HEK293T (cell line): Measurements from ENCODE around the gene FOXRED2.

ENCODE experiments used
- CTCF ChIA-PET: fragments of 350-600 bp; formaldehyde crosslinking; extraction: SDS; loops from one replicate; lab custom pipeline; 2021; ENCODE audit warnings: antibody characterized with exemption, inconsistent platforms; lab: Yijun Ruan, JAX
- POLR2A ChIA-PET: fragments of 350-600 bp; formaldehyde crosslinking; extraction: SDS; loops from one replicate; lab custom pipeline; 2020; ENCODE audit warnings: antibody characterized with exemption, inconsistent platforms; lab: Yijun Ruan, JAX
- DNase-seq: peaks from one replicate; pipeline ENCODE4 v3.0.0; 2012; ENCODE audit warnings: mixed read lengths; ENCODE audit errors: extremely low spot score
- ARNT ChIP-seq: fragments of 450-650 bp; IDR thresholded peaks from 2 replicates; pipeline ENCODE4 v1.6.1; 2017; ENCODE audit warnings: mild to moderate bottlenecking
- BHLHE40 ChIP-seq: fragments of 450-650 bp; IDR thresholded peaks from 2 replicates; pipeline ENCODE4 v1.6.1; 2016; ENCODE audit warnings: mild to moderate bottlenecking, moderate library complexity, borderline replicate concordance
- CTBP1 ChIP-seq: fragments of 450-650 bp; IDR thresholded peaks from 2 replicates; pipeline ENCODE4 v1.6.1; 2016; ENCODE audit warnings: borderline replicate concordance
- ELF4 ChIP-seq: fragments of 450-650 bp; IDR thresholded peaks from 2 replicates; pipeline ENCODE4 v1.6.1; 2017; ENCODE audit warnings: antibody characterized with exemption
- FOXA1 ChIP-seq: fragments of 450-650 bp; IDR thresholded peaks from 2 replicates; pipeline ENCODE4 v1.6.1; 2016; ENCODE audit warnings: mild to moderate bottlenecking
- FOXK2 ChIP-seq: fragments of 450-650 bp; IDR thresholded peaks from 2 replicates; pipeline ENCODE4 v1.6.1; 2016; ENCODE audit warnings: mild to moderate bottlenecking
- FOXM1 ChIP-seq: fragments of 450-650 bp; IDR thresholded peaks from 2 replicates; pipeline ENCODE4 v1.6.1; 2017; ENCODE audit warnings: mild to moderate bottlenecking, borderline replicate concordance
- HDGF ChIP-seq: fragments of 450-650 bp; IDR thresholded peaks from 2 replicates; pipeline ENCODE4 v1.6.1; 2017; ENCODE audit warnings: antibody characterized with exemption, borderline replicate concordance
- L3MBTL2 ChIP-seq: fragments of 450-650 bp; conservative IDR thresholded peaks from 2 replicates; pipeline ENCODE4 v1.6.1; 2016; ENCODE audit warnings: mild to moderate bottlenecking
- LEF1 ChIP-seq: fragments of 450-650 bp; IDR thresholded peaks from 2 replicates; pipeline ENCODE4 v1.6.1; 2017; ENCODE audit warnings: mild to moderate bottlenecking, borderline replicate concordance
- NFRKB ChIP-seq: fragments of 450-650 bp; IDR thresholded peaks from 2 replicates; pipeline ENCODE4 v1.6.1; 2016; ENCODE audit warnings: mild to moderate bottlenecking, moderate library complexity
- SP1 ChIP-seq: fragments of 450-650 bp; IDR thresholded peaks from 2 replicates; pipeline ENCODE4 v1.6.1; 2017
- SUZ12 ChIP-seq: fragments of 450-650 bp; IDR thresholded peaks from 2 replicates; pipeline ENCODE4 v1.6.1; 2016; ENCODE audit warnings: mild to moderate bottlenecking
- TARDBP ChIP-seq: fragments of 450-650 bp; IDR thresholded peaks from 2 replicates; pipeline ENCODE4 v1.6.1; 2016
- ZNF384 ChIP-seq: fragments of 450-650 bp; IDR thresholded peaks from 2 replicates; pipeline ENCODE4 v1.6.1; 2016
- TF ChIP-seq, protein P1 (sequence below): fragments of 450-650 bp; IDR thresholded peaks from 2 replicates; pipeline ENCODE4 v1.6.1; 2016

The FOXRED2 gene

DNA sequence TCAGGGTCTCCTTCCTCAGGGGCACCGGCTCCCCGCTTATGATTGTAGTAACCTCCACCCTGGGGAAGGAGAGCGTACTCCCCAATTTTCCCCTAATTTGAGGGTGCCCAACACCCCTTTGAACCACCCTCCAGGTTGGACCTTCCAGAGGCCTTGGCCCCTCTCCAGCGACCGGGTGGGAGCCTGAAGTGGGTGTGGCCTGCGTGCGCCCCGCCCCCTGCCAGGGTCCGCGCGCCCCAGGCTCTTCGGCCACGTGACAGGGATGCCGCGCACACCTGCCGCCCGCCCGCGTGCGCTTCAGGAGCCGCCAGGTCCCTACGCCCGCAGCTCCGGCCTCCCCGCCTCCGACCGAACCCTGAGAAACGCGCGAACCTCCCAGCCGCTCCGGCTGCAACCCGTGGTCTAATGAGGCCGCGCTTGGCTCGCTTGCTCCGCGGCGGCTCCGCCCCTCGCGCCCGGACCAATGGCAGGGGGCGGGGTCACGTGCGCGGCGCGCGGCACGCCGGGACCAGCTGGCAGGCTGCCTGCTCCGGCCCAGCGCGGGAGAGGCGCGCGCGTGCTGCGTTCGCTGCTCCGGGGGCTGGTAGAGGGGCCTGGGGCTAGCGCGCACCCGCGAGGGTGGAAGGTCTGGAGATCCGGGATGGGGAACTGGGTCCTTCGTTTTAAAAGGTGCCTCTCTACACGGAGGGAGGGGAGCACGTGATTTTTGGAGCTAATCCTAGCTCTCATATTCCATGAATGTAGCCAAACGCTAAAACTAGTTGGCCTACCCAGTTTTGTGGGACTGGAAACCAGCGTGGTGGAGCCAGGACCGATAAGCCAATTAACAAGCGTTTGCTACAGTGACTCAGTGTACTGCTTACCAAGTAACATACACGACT lies at the start of gene FOXRED2:
Gene FOXRED2 (minus strand): TSS at position 404 of the 881 bp plus-strand sequence. CDS start 618 bp downstream, outside the sequence.
- peak; percentile 56; the same call in 1 of the 2 replicates for TF ChIP-seq SP1
- TF ChIP-seq FOXK2, result no peak
- TF ChIP-seq L3MBTL2, result peak; percentile 96
- TF ChIP-seq FOXM1, result peak; percentile 85
- TF ChIP-seq HDGF, result no peak
- no peak for TF ChIP-seq CTBP1
- TF ChIP-seq LEF1, result peak; percentile 80
- peak; percentile 81 for TF ChIP-seq ARNT
- TF ChIP-seq NFRKB, result no peak
- TF ChIP-seq, protein P1, sequence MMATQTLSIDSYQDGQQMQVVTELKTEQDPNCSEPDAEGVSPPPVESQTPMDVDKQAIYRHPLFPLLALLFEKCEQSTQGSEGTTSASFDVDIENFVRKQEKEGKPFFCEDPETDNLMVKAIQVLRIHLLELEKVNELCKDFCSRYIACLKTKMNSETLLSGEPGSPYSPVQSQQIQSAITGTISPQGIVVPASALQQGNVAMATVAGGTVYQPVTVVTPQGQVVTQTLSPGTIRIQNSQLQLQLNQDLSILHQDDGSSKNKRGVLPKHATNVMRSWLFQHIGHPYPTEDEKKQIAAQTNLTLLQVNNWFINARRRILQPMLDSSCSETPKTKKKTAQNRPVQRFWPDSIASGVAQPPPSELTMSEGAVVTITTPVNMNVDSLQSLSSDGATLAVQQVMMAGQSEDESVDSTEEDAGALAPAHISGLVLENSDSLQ, result no peak
- DNase-seq, result peak; percentile 99
- ChIA-PET POLR2A (interaction anchor here (0.9 to 2.6 kb wide), 14 partner anchors 9 to 269 kb away, joined by 3 to 30 read pairs (median 4); partner anchors contain the start of genes EIF3D, IFT27 and TXN2), CTCF (no interaction called here)

- no peak for DNase-seq
- TF ChIP-seq TARDBP (no peak), ELF4 (no peak), BHLHE40 (no peak), LEF1 (no peak), HDGF (no peak), SP1 (no peak), NFRKB (no peak), FOXK2 (no peak), FOXA1 (no peak), ZNF384 (no peak), ARNT (no peak)
- TF ChIP-seq, protein P1, result no peak
- CTCF ChIA-PET, result no interaction called here
- POLR2A ChIA-PET, result interaction anchor here (0.7 kb wide), 1 partner anchor 222 kb away, joined by 3 read pairs; the partner anchor contains the start of gene IFT27
Measured at GRCh38 chr22:36554098-36554497, 47.3 kb upstream of the FOXRED2 start.

DNA sequence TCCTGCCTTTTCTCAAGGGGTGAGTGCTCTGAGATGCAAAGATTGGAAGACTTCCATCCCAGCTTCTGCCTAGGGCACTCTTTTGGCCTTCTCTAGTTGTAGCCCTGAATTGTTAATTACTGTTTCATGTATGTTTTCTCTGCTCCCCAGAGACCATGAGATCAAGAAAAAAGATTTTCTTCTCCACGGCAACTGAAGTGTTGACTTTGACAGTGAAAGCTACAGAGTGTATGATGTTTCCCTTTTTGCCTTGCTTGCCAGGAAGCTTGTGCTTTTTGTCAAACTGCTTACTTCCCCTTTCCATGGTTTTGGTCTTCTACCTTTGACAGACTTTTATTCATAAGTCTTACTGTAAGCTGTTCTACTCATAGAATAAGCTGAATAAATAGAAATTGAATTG lies 45.4 kb upstream of the FOXRED2 start:
- ChIA-PET POLR2A (interaction anchor here (1.5 kb wide), 1 partner anchor 224 kb away, joined by 5 read pairs; the partner anchor contains the start of gene IFT27), CTCF (interaction anchor here (1.9 kb wide), 1 partner anchor 304 kb away, joined by 6 read pairs; no protein-coding TSS in a partner anchor)
- no peak for TF ChIP-seq ZNF384
- TF ChIP-seq TARDBP, result no peak
- no peak for TF ChIP-seq NFRKB
- TF ChIP-seq HDGF, result no peak
- TF ChIP-seq CTBP1, result no peak
- TF ChIP-seq SUZ12, result no peak
- no peak for TF ChIP-seq L3MBTL2
- no peak for TF ChIP-seq ARNT
- DNase-seq, result no peak

DNA sequence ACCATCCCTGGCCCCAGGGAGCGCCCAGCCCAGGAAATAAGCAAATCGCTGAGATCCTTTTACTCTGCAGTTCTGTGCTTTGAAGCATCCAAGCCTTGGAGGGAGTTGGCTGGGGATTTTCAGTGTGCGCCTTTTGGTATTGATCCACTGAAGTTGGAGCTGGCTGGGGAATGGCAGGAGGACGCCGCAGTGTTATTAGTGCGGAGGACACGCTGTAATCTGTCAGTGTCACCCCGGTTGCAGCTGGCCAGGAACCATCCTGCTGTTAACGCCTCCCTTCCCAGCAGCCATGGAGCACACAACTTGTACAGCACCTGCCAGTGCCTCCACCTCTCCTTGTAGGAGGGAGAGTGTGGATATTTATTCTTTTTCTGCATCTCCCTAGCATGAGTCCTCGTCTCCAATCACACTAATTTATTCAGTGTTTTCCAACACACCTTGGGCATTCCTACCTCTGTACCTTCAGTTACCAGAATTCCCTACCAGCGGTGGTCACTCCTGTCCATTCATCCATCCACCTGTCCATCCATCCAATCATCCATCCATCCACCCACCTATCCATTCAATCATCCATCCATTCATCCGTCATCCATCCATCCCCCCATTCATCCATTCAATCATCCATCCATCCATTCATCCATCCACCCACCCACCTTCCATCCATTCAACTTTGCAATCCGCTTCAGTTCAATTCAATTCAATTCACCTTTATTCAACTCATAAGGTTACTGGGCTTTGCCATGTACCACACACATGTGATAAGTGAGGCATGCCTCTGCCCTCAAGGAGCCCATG lies 44.1 kb upstream of the FOXRED2 start:
- ChIA-PET POLR2A (interaction anchor here (0.9 kb wide), 1 partner anchor 22 kb away, joined by 4 read pairs; the partner anchor contains the start of gene EIF3D), CTCF (no interaction called here)

DNA sequence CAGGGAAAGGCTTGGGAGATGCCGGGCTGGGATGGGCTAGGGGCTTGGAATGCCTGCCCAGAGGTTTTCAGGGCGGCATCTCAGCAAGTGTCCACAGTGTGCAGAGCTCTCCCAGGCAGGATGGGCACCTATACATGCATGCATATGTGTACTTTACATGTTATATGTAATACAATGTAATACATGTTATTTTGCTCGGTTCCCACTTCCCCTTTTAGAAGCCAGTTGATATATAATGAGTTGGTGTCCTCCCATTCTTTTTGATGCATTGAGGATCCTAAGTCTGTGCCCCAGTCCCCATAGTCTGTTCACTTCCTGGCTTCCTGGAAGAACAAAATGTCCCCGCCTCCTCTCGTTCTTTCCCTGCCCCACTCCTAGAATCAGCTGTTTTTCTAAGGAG lies 42.2 kb upstream of the FOXRED2 start:
- TF ChIP-seq NFRKB, result no peak
- DNase-seq, result no peak
- POLR2A ChIA-PET, result interaction anchor here (1.1 kb wide), 1 partner anchor 227 kb away, joined by 3 read pairs; the partner anchor contains the start of gene IFT27
- CTCF ChIA-PET, result interaction anchor here (0.9 kb wide), 1 partner anchor 307 kb away, joined by 3 read pairs; no protein-coding TSS in a partner anchor

More for the DNA sequence above, 44.1 kb upstream of the FOXRED2 start:
- TF ChIP-seq FOXA1 (no peak), FOXM1 (no peak), SP1 (no peak), LEF1 (no peak), NFRKB (no peak), L3MBTL2 (no peak), ZNF384 (no peak), ELF4 (no peak), SUZ12 (no peak), FOXK2 (no peak), ARNT (no peak), BHLHE40 (no peak), HDGF (no peak)
- TF ChIP-seq, protein P1, result no peak
- no peak for DNase-seq

- ChIA-PET CTCF (interaction anchor here (0.7 to 0.9 kb wide), 2 partner anchors 307 to 313 kb away, joined by 3 read pairs; no protein-coding TSS in a partner anchor), POLR2A (interaction anchor here (1.1 kb wide), 1 partner anchor 228 kb away, joined by 3 read pairs; the partner anchor contains the start of gene IFT27)
- DNase-seq, result no peak
Measured at GRCh38 chr22:36548606-36549005, 41.8 kb upstream of the FOXRED2 start.

More at GRCh38 chr22:36548606-36549005, 41.8 kb upstream of the FOXRED2 start:
- no peak for TF ChIP-seq SP1
- TF ChIP-seq, protein P1, result no peak
- no peak for TF ChIP-seq HDGF
- TF ChIP-seq ELF4, result no peak
- TF ChIP-seq FOXK2, result no peak
- no peak for TF ChIP-seq ZNF384
- no peak for TF ChIP-seq FOXM1
- no peak for TF ChIP-seq TARDBP
- TF ChIP-seq ARNT, result no peak
- no peak for TF ChIP-seq CTBP1
- TF ChIP-seq NFRKB, result no peak
- no peak for TF ChIP-seq LEF1
- no peak for TF ChIP-seq L3MBTL2
- no peak for TF ChIP-seq BHLHE40
- TF ChIP-seq FOXA1, result no peak
- TF ChIP-seq SUZ12, result no peak
